Measurements from ENCODE around the gene PNLIP. TPM values are rescaled to one million over a fixed set of nuclear protein-coding genes. Genes with fewer than 3 reads are reported as not detected.

PNLIP gene
- total RNA-seq, 1 donor: not detected

Small RNAs within 50 kb of the gene (small RNA-seq; reads per million reads assigned to genes)
- not detected for gene RNU6-1090P

Other genes starting within 250 kb of the PNLIP start
- not detected in 2 replicates for gene CCDC172, start 221.5 kb upstream of the PNLIP start, total RNA-seq
- 0.59 and 0.72 TPM in 2 replicates for gene PNLIPRP3, start 118.1 kb upstream of the PNLIP start, total RNA-seq
- gene PNLIPRP1, start 45.0 kb downstream of the PNLIP start, total RNA-seq: not detected in 2 replicates
- gene PNLIPRP2, start 75.0 kb downstream of the PNLIP start, total RNA-seq: not detected in 2 replicates
- 10.0 and 10.9 TPM in 2 replicates for gene HSPA12A, start 196.6 kb downstream of the PNLIP start, total RNA-seq

All from osteoblast (primary cell).